ENCODE data around the gene ZFP36L2. TPM values are rescaled to one million over a fixed set of nuclear protein-coding genes. Genes with fewer than 3 reads are reported as not detected.

Gene ZFP36L2
- total and polyA plus RNA-seq, 9 of the 15 experiments (the other 6 are each of a cell fraction or from before 2014, with no cell fraction given) = 4.1 to 60.6 (median 20.3) TPM

GRCh38 chr2:43221763-43222474, 4.5 kb downstream of the ZFP36L2 start (continued):
- TF ChIP-seq PRDM10 (IDR thresholded peaks at IDR 0.05; ENCODE audit: partially characterized antibody) (peak; percentile 64), NCOA6 (IDR thresholded peaks at IDR 0.05) (no peak), SLC30A9 (CRISPR knock-in tag; IDR thresholded peaks at IDR 0.05) (no peak), KAT7 (CRISPR knock-in tag; IDR thresholded peaks at IDR 0.05; ENCODE audit: borderline replicate concordance) (0 out of 2 replicates have a peak, but pooled peaks have one; percentile 45), NR2C1 (IDR thresholded peaks at IDR 0.05) (no peak), NR2C1 (tag; IDR thresholded peaks at IDR 0.05) (no peak), CHD4 (IDR thresholded peaks at IDR 0.05; ENCODE audit: insufficient read depth, insufficient replicate concordance, low read depth, low read length, poor library complexity, severe bottlenecking) (no peak), MED1 (CRISPR knock-in tag; IDR thresholded peaks at IDR 0.05; ENCODE audit: borderline replicate concordance) (no peak), ZBTB5 (IDR thresholded peaks at IDR 0.05) (no peak), ZKSCAN3 (CRISPR knock-in tag; IDR thresholded peaks at IDR 0.05) (no peak), RFX7 (CRISPR knock-in tag; IDR thresholded peaks at IDR 0.05) (no peak), MCM7 (IDR thresholded peaks at IDR 0.05) (0 out of 4 replicates have a peak, but pooled peaks of 1 of the 2 experiments have one; percentile 13), ILF3 (IDR thresholded peaks at IDR 0.05; ENCODE audit: borderline replicate concordance) (no peak), KDM2B (CRISPR knock-in tag; IDR thresholded peaks at IDR 0.05) (no peak), NR1H2 (CRISPR knock-in tag; IDR thresholded peaks at IDR 0.05) (no peak), ZNF589 (CRISPR knock-in tag; IDR thresholded peaks at IDR 0.05; ENCODE audit: low read depth) (0 out of 2 replicates have a peak, but pooled peaks have one; percentile 6), ASH1L (IDR thresholded peaks at IDR 0.05; ENCODE audit: borderline replicate concordance, low read depth, partially characterized antibody) (no peak), POLR3A (IDR thresholded peaks at IDR 0.05; ENCODE audit: borderline replicate concordance, extremely low read depth, insufficient read depth, insufficient read length) (no peak), ETS2 (tag; IDR thresholded peaks at IDR 0.05; ENCODE audit: borderline replicate concordance, poor library complexity, severe bottlenecking) (no peak), ZNF778 (CRISPR knock-in tag; IDR thresholded peaks at IDR 0.05) (no peak), ETV5 (CRISPR knock-in tag; IDR thresholded peaks at IDR 0.05; ENCODE audit: low read depth) (no peak), PTRF (tag; IDR thresholded peaks at IDR 0.05) (no peak), SREBF2 (CRISPR knock-in tag; IDR thresholded peaks at IDR 0.05) (no peak), CGGBP1 (CRISPR knock-in tag; IDR thresholded peaks at IDR 0.05) (no peak)

All from K562 (cell line).